HG03460 (cell line): Measurements from ENCODE around the gene ZNF23.
"Not testable (repeated sequence)": the region's sequence is repeated elsewhere in the genome, so short reads cannot be mapped to it uniquely, and the experiment has no call there.

Experiments
- ATAC-seq: cut with Tn5 transposase; IDR thresholded peaks from one replicate; pipeline ENCODE4 v1.9.1; 2021; ENCODE audit not compliant: unreplicated experiment

The ZNF23 gene

DNA sequence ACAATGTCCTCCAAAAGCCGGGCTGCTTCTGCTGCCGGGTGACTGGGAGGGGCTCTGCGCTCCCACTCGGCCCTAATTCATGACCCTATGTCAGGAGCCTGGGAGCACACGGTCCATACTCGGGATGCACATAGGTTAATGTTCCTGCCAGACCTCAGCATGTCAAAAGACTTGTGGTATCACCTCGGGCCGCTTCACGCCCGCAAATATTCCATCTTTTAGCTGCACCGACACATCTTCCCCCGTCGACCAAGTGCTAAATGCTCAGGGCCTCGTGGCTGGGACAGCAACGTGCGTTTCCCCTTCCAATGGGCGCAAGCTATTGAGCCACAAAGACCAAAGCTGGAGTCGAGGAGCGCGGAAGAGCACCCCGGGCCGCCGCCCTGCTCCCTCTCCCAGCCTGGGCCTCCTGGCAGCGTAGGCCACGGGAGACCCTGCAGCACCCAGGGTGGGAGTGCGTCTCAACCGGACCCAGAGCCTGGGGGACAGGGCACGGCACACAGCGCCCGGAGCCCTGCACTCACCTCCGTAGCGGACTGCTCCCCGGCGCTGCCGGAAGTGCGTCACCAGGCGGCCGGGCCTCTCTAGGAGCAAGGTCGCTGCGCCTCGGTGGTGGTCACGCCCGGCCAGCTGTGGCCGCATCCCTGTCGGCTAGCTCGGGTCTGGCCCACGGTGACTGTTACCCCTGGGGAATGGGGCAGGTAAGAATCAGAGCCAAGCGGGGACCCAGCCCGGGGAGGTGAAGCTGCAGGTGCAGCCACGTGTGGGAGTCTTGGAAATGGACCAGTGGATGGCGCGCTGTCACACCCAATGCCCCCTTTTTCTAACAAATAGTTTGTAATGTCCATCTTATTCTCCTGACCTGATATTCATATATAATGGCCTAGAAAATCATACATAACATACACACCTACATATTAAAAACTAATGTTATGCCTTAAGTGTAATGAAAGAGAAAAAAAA, at the start of gene ZNF23:
Gene ZNF23, minus strand, starts transcription at position 562 of the 963 bp plus-strand sequence. CDS start 5,451 bp downstream, outside the sequence.
- ATAC-seq, result peak; percentile 97

DNA sequence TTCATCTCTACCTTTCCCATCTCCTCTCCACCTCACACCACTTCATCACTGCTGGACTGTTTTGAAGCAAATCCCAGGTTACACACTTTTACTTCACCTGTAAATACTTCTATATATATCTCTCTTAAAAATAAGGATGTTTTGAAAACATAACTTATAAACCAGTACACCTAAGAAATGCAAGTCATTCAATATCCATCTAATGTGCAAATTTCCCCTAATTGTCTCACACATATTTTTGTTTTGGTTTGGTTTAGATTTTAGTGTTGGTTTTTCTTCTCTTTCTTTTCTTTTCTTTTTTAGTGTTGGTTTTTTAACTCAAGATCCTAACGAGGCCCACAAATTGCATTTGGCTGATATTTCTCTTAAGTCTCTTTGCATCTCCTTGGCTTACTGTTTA, 45.0 kb upstream of the ZNF23 start:
- ATAC-seq, result no peak

DNA sequence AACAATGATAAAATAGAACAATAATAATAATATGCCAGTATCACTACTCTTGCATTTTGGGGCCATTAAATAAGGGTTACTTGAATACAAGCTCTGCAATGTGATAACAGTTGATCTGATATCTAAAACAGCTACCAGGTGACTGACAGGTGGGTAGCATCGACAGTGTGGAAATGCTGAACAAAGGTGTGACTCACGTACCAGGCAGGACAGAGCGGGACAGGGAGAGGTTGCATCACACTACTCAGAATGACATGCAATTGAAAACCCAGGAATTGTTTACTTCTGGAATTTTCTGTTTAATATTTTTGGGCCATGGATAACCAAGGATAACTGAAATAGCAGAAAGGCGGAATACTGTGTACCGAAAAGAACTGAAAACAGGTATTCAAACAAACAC, 42.9 kb upstream of the ZNF23 start:
- ATAC-seq, result no peak

DNA sequence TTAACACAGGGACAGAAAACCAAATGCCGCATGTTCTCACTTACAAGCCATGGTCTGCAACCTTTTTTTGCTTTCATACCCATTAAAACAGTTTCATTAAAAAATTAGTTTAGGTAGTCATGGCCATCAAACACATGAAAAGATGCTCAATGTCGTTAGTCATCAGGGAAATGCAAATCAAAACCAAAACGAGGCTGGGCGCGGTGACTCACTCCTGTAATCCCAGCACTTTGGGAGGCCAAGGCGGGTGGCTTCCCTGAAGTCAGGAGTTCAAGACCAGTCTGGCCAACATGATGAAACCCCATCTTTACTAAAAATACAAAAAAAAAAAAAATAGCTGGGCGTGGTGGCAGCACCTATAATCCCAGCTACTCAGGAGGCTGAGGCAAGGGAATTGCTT, 42.0 kb upstream of the ZNF23 start:
- ATAC-seq, result not testable (repeated sequence)

DNA sequence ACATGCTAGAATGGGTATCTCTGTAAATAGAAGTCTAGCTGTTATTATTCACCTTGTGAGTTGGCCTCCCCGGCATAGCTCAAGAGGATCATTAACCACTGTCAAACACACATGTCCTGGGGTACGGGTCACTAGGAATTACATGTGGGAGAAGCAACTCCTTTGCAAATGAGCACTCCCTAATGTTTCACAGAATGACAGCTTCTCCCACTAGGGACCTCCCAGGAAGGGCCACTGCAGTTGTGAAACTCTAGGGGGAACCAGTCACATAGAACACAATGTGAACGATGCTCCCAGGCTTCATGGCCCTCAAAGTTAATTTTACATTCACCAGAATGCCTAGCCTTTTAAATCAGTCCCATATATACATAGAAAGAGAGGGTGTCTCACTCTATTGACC, 39.5 kb upstream of the ZNF23 start:
- no peak for ATAC-seq

DNA sequence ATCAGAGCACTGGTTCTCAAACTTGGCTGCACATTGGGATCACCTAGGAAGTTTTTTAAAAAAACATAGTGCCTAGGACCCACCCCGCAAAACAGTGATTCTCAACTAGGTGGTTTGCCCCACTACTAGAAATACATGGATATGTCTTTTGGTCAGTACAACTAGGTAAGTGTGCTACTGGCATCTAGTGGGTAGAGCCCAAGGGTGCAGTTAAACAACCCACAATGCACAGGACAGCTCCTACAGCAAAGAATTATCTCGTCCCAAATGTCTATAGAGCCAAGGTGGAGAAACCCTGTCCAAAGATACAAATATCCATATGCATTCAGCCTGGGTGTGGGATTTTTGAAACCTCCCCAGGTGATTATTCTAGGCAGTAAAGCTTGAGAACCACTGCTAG, 38.9 kb upstream of the ZNF23 start:
- no peak for ATAC-seq

DNA sequence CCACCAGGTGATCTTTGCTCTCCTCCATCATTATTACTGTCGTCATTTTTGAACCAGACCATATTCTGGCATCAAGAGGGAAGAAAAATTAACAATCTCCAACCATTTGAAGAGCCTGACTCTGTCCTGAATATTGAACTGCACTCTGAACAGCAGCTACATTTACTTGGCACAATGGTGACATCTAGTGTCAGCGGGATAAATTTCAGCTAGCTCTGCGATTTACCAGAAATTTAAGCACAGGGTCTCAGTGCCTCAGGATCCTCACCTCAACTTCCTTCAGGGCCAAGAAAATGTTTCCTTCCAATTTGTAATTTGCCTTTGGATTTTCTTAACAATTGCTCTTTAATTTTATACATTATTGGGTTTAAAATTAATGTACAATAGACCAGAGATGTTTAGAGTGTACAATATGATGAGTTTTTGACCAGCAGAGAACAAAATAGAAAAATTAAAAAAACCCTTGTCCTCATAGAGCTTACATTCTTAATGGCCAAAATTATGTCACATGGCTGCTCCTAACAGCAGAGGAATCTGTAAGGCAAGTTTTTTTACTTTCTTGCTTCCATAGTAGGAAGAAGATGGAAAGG, 37.8 kb upstream of the ZNF23 start:
- ATAC-seq, result no peak

DNA sequence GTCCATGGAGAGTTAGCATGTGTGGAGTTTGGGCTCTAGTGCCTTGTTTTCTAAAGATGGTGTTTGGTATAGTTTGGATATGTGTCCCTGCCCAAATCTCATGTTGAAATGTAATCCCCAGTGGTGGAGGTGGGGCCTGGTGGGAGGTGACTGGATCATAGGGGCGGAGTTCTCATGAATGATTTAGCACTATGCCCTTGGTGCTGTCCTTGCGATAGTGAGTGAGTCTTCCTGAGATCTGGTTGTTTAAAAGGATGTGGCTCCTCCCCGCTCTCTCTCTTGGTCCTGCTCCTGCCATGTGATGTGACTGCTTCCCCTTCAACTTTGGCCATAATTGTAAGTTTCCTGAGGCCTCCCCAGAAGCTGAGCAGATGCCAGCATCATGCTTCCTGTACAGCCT, 36.0 kb upstream of the ZNF23 start:
- no peak for ATAC-seq

DNA sequence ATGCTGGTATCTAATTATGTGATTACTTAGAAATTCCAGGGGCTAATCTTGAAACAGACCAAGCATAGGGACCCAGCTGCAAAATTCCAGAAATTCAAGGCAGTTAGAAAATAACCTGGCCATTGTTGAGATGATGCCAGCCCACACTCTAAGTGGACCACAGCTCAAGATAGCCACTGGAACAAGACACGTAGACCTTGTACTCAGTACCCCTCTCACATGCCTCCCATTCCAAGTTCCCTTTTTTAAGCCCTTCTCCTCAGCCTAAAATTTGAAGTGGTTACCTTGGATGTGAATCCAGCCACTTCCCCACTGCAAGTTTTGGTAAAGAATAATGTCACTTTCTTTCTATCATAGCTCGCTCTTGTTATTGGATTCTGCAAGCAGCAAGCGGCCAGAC, 31.2 kb upstream of the ZNF23 start:
- no peak for ATAC-seq

DNA sequence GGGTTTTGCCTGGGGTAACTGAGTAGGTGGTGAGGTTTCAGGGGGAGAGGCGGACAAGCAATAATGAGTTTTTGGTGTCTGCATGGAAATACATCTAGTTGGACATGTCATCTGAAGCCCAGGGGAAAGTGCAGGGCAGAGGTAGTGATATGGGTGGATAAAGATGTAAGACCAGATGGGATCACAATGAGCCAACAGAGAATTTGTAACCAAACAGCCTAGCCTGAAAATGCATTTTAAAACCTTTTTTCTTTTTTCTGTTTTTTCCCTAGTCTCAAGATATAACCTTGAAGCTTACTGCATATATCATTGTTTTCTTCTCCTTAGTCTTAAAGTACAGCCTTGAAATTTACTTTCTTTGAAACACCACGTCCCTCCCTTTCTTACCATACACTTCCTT, 30.7 kb upstream of the ZNF23 start:
- no peak for ATAC-seq

DNA sequence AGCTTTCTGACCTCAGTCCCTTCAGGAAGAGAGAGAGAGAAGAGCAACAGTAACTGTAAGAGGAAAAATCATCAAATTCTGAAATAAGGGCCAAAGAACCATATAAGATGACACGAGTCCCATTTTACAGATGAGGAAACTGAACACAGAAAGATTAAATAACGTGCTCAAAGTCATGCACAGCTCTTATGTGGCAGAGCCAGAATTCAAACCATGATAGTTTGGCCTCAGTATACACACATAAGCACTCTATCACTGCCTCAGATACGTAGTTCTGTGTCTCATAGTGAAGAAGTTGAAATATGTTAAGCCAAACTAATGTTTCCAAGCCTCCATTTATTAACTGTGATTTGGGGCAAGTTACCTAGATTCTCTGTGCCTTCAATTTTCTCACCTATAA, 29.0 kb upstream of the ZNF23 start:
- no peak for ATAC-seq

DNA sequence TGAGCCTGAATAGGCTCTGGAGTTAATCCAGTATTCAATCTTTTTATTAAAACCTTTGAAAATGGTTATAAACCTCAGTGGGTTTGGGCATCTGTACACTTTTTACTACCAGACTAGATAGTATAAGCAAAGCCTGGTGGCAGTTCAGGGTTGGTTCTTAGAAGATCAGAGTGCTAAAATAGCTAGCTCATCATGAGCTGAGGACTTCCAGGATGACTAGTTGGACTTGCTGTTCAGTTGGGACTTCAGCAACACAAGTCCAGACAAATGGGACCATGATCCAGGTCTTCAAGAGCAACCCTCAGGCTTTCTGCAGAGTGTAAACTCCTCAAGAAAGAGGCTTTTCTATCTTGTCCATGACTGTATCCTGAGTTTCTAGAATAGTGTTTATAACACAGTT, 28.3 kb upstream of the ZNF23 start:
- ATAC-seq, result no peak

DNA sequence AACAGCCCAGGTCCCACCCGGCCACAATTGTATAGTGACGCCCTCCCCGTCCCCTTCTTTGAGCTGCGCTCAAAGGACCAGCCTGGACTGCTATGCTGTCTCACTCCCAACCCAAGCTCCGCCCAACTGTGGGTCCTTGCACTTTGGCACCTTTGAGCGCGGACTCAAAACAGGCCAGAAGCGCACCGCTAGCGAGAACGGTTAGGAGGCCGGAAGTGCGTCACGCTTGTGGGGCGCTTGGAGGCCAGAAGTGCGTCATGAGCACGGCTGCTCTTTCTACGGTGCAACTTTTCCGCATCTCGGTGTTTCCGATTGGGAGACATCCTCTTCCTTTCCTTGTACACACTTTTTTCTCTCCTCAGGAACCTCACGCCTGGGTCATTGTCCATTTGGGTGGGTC, 27.1 kb upstream of the ZNF23 start, which contains the start of gene ZNF19:
Gene ZNF19, minus strand, starts transcription at position 203 of the 400 bp plus-strand sequence. CDS start 7,210 bp downstream, outside the sequence.
- ATAC-seq, result no peak

DNA sequence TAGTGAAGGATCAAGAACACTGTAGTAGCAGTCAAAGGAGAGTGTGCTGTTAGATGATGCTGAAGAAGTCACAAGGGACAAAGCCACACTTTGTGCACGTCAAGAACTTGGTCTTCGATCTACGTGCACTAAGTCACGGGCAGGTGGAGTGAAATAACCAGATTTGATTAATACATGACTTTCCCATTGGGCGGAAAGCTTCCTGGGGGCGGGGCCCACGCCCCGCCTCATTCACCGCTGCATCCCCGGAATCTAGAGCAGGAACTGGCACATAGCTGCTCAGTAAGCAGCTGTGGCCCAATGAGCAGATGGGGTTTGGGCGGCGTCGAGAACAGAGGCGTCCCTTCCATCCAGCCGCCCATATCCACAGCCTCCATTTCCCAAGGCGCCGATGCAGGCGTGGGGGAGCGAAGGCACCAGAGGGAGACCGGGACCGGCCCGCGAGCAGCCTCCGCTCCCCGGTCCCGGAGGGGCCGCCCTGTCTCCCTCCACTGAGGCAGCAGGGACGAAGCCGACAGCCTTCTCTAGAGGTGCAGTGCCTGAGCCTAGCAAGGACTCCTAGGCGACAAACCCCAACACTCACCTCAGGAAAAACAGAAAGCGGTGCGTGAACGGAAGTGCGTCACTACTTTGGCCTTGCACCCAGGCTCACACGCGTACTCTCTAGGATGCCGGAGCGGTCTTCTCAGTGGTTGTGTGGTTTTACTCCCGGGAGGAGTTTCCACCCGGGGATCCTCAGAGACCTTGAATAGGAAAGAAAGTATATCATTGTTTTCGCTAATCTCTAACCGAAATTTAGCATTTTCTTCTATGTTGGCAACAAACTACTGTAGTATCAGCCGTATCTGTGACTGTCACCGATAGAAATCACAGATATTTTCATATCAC, 22.2 kb upstream of the ZNF23 start:
- peak; percentile 80 for ATAC-seq

DNA sequence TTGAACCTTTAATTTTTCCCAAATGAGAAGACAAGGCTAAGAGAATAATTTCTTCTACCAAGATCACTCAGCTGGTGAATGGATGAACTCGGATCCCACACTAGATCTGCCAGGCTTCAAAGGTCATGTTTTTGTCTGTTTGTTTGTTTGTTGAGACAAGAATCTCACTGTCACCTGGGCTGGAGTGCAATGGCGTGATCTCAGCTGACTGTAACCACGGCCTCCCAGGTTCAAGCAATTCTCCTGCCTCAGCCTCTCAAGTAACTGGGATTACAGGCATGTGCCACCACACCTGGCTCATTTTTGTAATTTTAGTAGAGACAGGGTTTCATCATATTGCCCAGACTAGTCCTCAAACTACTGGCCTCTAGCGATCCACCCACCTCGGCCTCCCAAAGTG, 20.5 kb upstream of the ZNF23 start:
- no peak for ATAC-seq

DNA sequence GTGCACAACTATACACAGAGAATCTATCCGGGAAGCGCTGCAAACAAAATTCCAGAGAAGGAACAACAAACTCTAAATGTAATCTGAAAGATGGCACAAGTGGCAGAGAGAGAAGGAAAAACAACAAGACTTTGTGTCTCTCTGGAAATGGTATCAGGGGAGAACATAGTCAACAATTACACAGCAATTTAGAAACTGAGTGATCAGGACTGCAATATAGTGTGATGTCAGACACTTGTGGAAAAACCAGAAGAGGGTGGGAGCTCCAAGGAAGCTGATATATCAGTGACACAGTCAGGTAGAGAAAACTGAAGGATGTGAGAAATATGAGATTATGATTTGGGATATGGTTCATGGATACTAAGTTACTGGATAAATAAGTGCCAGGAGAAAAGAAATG, 18.9 kb upstream of the ZNF23 start:
- no peak for ATAC-seq

DNA sequence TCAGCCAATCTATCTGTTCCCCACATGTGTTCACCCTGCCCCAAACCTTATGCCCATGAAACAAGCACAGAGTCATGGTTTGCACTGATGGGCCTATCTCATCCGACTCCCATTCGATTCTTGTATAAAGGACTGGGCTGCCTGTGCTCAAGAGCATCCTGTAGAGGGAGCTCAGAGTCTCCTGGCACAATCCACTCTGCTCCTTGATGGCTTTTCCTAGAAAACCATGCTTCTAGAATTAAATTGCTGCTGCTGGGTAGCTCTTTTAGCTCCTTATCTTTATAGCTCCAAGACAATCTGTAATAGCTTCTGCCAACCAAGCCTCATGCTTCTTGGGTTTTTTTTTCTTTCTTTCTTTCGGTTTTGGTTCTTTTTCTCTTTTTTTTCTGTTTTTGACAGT, 17.4 kb upstream of the ZNF23 start:
- no peak for ATAC-seq

DNA sequence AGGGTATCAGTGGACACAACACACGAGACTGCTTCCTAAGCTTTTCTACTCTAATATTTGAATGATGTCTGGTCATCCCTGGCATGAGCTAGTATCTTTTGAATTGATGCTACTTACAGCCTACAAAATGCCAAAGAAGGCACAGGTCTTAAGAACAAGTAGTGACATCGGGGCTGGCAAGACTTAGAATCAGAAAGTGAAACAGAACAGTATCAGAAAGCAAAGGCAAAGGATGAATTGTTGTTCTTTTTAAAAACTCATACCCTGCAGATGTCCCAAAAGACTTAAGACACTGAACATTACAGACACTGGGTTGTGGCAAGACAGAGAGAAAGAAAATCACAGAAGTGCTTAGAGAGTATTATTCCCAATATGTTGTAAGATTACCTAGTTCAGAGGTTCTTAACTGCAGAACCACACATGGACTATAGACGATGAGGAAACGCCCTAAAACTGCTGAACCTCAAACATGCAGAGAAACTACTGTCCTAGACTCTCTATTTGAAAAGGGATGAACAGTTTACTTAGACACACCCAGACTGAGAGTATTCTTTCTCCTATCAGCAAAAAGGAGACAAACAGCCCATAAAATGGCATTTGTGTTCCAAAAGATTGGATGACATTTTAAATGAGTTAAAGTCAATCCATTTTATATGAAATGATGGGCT, 14.5 kb upstream of the ZNF23 start:
- no peak for ATAC-seq

DNA sequence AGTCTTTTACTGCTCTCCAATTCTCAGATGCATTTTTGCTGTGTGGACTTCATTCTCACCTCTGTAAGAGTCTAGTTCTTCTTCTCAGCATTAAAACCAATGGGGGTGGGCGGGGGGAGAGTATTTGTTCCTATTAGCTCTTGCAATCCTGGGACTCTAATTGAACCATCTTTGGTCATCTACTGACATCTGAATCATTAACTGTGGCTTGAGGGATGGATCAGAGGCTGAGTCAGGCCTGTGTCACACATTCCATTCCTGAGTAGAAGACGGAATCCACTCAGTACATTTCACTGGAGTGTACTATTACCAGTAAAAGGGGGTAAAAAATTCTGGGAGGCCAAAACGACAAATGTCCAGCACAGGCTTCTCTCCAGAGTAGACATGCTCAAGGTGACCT, 12.8 kb upstream of the ZNF23 start:
- ATAC-seq, result no peak

DNA sequence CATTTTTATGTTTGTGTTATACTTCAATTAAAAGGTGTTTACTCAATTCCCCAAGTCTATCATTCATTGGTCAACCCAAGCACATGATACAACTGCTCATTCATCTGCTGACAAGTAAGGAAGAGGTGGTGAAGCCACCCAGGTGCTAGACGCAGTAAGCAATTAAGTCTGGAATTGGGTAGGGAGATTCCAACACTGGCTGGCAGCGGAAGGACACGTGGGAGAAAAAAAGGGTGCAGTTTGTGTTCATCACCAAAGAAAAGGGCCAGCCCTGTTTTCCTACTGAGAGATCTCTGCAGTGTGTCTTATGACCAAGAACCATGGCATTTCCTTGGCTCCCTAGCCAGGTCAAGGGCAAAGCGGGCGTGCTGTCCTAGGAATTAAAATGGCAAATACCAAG, 11.8 kb upstream of the ZNF23 start:
- ATAC-seq, result no peak

DNA sequence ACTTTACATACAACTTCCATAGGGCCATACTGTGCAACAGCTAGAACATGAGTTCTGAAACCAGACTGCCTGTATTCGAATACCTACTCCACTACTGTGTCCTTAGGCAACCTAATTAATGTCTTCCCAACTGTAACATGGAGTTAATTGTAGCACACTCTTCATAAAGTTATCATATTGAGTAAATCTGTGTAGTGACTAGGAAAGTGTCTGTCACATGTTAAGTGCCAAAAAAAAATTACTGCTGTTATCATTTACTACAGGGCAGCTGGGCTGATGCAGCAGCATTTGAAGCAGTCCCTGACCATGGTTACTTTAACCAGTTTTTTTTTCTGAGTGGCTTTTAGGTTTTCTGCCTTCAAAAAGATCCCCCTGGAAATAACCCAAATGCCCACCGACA, 10.9 kb upstream of the ZNF23 start:
- ATAC-seq, result no peak
